Effector CD4-positive, alpha-beta T cell (primary cell): ENCODE results near the gene ACTR2.
"Not testable (repeated sequence)": the region's sequence is repeated elsewhere in the genome, so short reads cannot be mapped to it uniquely, and the experiment has no call there.

ENCODE experiments used
- DNase-seq: peaks from one replicate; pipeline ENCODE4 v3.0.0-alpha.2; 2020

The ACTR2 gene

GRCh38 chr2:65314801-65315441, 87.3 kb downstream of the ACTR2 start:
- DNase-seq, result no peak

GRCh38 chr2:65316072-65316471, 88.4 kb downstream of the ACTR2 start:
- DNase-seq, result no peak

DNA sequence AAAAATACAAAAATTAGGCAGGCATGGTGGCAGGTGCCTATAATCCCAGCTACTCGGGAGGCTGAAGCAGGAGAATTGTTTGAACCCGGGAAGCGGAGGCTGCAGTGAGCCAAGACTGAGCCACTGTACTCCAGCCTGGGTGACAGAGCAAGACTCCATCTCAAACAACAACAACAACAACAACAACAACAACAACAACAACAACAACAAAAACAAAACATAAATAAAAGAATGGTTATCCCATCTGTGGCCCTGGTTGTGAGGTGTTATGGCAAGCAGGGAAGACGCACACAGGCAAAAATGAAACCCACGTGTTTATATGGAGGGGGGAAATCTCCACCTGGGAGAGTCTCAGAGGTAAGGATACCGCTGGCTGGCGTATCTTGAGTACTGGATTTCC, 89.7 kb downstream of the ACTR2 start:
- DNase-seq, result not testable (repeated sequence)

DNA sequence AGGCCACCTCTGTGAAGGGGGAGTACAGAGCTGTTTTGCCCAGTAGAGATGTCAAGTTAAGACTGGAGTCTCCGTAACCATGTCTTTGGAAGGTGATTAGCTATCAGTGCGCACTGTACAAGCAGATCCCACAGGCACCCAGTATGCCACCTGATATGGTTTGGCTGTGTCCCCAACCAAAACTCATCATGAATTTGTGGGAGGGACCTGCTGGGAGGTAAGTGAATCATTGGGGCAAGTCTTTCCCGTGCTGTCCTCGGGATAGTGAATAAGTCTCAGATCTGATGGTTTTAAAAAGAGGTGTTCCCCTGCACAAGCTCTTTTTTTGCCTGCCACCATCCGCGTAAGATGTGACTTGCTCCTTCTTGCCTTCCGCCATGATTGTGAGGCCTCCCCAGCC, 90.2 kb downstream of the ACTR2 start:
- DNase-seq, result no peak

DNA sequence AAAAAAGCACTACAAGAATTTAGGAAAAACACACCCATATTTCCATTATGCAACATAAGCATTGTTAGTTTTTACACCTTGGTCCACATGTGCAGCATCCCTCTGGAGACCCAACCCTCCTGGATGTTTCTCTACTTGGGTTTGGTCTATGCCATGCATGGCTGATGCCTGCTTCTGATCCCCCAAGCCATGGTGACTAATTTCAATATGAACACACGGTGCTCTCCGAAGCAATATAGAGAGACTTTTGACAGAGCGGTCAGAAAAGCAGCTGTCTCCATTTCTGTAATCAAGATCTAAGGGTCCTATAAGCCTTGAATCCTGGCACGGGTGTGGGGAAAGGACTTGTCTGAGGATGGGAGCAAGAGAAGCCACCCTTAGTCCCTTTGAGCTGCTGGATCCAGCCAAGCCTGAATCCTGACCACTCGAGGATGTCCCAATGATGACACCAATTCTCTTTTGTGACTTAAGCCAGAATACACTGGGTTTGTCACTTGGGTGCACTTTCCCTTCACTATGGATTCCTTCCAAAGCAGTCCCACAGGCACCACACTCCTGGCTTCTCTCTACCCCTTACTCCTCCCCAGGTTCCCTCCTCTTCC, 91.5 kb downstream of the ACTR2 start:
- no peak for DNase-seq

DNA sequence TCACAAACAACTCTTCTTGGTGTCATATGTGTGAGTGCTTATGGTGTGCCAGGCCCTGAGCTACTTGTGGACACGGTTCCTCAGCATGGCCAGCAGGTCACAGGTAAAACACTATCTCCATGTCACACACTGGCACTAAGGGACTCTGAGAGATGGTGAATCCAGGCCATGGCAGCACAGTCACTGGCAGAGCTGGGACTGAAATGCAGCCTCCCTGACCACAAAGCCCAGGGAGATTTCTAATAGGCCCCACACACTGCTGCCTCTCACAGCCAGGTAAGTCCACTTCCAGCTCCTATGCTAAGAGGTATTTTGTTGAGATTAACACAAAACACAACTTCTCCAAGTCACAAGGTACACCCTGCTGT, 92.0 kb downstream of the ACTR2 start:
- DNase-seq, result no peak

DNA sequence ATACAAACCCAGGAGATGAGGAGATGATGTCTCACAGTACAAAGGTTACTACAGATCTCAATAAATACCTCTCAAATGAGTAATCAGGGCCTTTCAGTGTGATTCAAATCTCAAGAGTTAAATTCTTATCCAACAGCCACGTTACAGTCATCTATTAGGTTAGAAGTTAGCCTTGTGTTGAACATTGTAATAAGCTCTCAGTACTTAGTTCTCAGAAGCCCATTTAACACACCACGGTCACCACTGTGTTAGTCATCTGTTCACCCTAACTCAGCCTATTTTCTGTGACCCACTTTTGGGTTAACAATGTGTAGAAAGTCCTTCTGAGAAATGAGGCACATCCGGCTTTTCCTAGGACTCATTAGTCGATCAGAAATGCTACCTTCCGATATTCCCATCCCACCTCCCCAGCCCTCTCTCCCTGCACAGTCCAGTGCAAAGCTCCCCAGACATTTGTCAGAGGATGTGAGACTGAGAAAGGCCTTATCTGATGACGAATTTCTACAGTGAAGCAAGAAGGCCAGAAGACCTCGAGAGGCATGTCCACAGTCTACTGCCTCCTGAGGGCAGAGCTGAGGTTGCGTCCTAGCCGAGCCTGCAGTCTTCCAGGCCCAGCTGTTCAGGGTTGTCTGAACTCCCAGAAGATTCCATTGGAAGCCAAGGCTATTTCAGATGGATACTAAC, 92.6 kb downstream of the ACTR2 start:
- DNase-seq, result no peak
